IMR-90 (cell line): ENCODE results near the gene LRIT1.

Experiments used
- MAFK ChIP-seq: IDR thresholded peaks from 2 replicates; pipeline ENCODE4 v1.6.1; 2012; ENCODE audit warnings: low read depth, low read length, improper control_type of control experiment
- NFE2L2 ChIP-seq: fragments of 150-350 bp; IDR thresholded peaks from 2 replicates; pipeline ENCODE4 v1.6.1; 2016; ENCODE audit warnings: low read depth, mild to moderate bottlenecking, low read length
- RFX5 ChIP-seq: IDR thresholded peaks from 2 replicates; pipeline ENCODE4 v1.8.0; 2012; ENCODE audit warnings: low read depth, mild to moderate bottlenecking, low read length, moderate library complexity

GRCh38 chr10:84258034-84258695, 16.8 kb upstream of the LRIT1 start:
- TF ChIP-seq NFE2L2: no peak
- no peak for TF ChIP-seq MAFK
- TF ChIP-seq RFX5: no peak
